ENCODE results near the gene THBS3. TPM values are rescaled to one million over a fixed set of nuclear protein-coding genes. Genes with fewer than 3 reads are reported as not detected.

Gene THBS3
- total RNA-seq, 1 experiment from 2014 or later, result 33.0 TPM

GRCh38 chr1:155210314-155211104, 2.8 kb upstream of the THBS3 start:
- intact Hi-C loops (cut with micrococcal nuclease), result no loop called here
- no TSS peak for BruUV-seq (replicated peaks)
- Mint-ChIP-seq H3K27ac (ENCODE audit: low read depth, unreplicated experiment) (peak overlapping the region; percentile 3), H3K36me3 (ENCODE audit: insufficient read depth, unreplicated experiment) (peaks cover 36% of the 10 kb centered on the region), H3K27me3 (ENCODE audit: insufficient read depth, unreplicated experiment) (no peaks in the 10 kb centered on the region), H3K9me3 (ENCODE audit: unreplicated experiment) (no peaks in the 10 kb centered on the region), H3K4me3 (ENCODE audit: unreplicated experiment) (peak overlapping the region; percentile 76), H3K4me1 (ENCODE audit: insufficient read depth, unreplicated experiment) (peaks cover 28% of the 10 kb centered on the region)
- POLR2A ChIA-PET, result interaction anchor here (0.6 to 9.2 kb wide), 7 partner anchors 14 to 237 kb away, joined by 3 to 131 read pairs (median 4); partner anchors contain the start of genes CKS1B, KRTCAP2 and SCAMP3
- CTCF ChIA-PET, result interaction anchor here (0.6 to 9.1 kb wide), 7 partner anchors 15 to 441 kb away, joined by 3 to 111 read pairs (median 4); partner anchors contain the start of gene KRTCAP2
- TF ChIP-seq CTCF (IDR thresholded peaks at IDR 0.05; ENCODE audit: unreplicated experiment), result no peak
- no peak for DNase-seq (ENCODE audit: unreplicated experiment)

DNA sequence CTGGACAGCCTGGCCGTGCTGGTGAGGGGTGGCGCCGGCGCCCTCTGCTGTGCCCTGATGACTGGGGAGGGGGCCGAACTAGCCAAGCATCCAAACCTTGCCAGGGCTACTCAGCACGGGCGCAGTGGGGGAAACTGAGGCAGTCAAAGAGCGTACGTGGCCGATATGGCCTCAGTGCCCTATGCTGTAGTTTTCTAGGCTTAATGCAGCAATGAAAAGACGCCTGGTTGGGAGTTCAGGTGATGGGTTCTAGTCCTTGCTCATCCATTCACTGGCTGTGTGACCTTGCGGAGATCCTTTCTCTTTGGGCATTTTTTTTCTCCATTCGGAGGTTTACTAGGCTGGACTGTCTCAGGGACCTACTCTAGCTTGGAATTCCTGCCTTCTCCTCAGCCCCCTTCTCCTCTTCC, 1.6 kb upstream of the THBS3 start:
- H3K4me3 Mint-ChIP-seq (ENCODE audit: unreplicated experiment), result peak overlapping the region; percentile 76
- H3K4me1 Mint-ChIP-seq (ENCODE audit: insufficient read depth, unreplicated experiment), result peaks cover 22% of the 10 kb centered on the region
- peak overlapping the region; percentile 91 for H3K27ac Mint-ChIP-seq (ENCODE audit: low read depth, unreplicated experiment)
- intact Hi-C loops (cut with micrococcal nuclease), result loop anchor here (5.0 kb wide), 1 partner anchor 53 kb away; the partner anchor contains the start of gene SCAMP3
- H3K27me3 Mint-ChIP-seq (ENCODE audit: insufficient read depth, unreplicated experiment), result no peaks in the 10 kb centered on the region
- BruUV-seq (replicated peaks), result TSS peak; percentile 82
- no peak for TF ChIP-seq CTCF (IDR thresholded peaks at IDR 0.05; ENCODE audit: unreplicated experiment)
- ChIA-PET CTCF (interaction anchor here (0.5 to 9.1 kb wide), 10 partner anchors 14 to 432 kb away, joined by 3 to 111 read pairs (median 3); partner anchors contain the start of gene KRTCAP2), POLR2A (interaction anchor here (0.6 to 9.2 kb wide), 15 partner anchors 10 to 376 kb away, joined by 3 to 131 read pairs (median 7); partner anchors contain the start of genes CKS1B, CLK2, FLAD1 and KRTCAP2)
- H3K9me3 Mint-ChIP-seq (ENCODE audit: unreplicated experiment), result no peaks in the 10 kb centered on the region
- H3K36me3 Mint-ChIP-seq (ENCODE audit: insufficient read depth, unreplicated experiment), result peaks cover 32% of the 10 kb centered on the region
- DNase-seq (ENCODE audit: unreplicated experiment), result no peak

GRCh38 chr1:155208541-155209311, 1.0 kb upstream of the THBS3 start, which contains the start of gene MTX1:
Gene MTX1, plus strand, starts transcription at chr1:155208695. Its CDS starts 110 bp downstream, at chr1:155208805.
- DNase-seq (ENCODE audit: unreplicated experiment), result peak; percentile 79
- peaks cover 33% of the 10 kb centered on the region for H3K36me3 Mint-ChIP-seq (ENCODE audit: insufficient read depth, unreplicated experiment)
- H3K9me3 Mint-ChIP-seq (ENCODE audit: unreplicated experiment), result no peaks in the 10 kb centered on the region
- BruUV-seq (replicated peaks), result no TSS peak
- H3K4me1 Mint-ChIP-seq (ENCODE audit: insufficient read depth, unreplicated experiment), result peaks cover 22% of the 10 kb centered on the region
- peak within 1 kb of the TSS; percentile 76 for H3K4me3 Mint-ChIP-seq (ENCODE audit: unreplicated experiment)
- H3K27ac Mint-ChIP-seq (ENCODE audit: low read depth, unreplicated experiment), result peak within 1 kb of the TSS; percentile 91
- CTCF ChIA-PET, result interaction anchor here (0.6 to 9.1 kb wide), 13 partner anchors 14 to 682 kb away, joined by 3 to 111 read pairs (median 5); partner anchors contain the start of gene KRTCAP2
- intact Hi-C loops (cut with micrococcal nuclease), result loop anchor here (1.0 to 5.0 kb wide), 2 partner anchors 32 to 54 kb away; partner anchors contain the start of gene SCAMP3
- POLR2A ChIA-PET, result interaction anchor here (0.5 to 9.2 kb wide), 19 partner anchors 10 to 235 kb away, joined by 3 to 131 read pairs (median 4); partner anchors contain the start of genes CKS1B, CLK2, FLAD1 and KRTCAP2
- H3K27me3 Mint-ChIP-seq (ENCODE audit: insufficient read depth, unreplicated experiment), result no peaks in the 10 kb centered on the region
- TF ChIP-seq CTCF (IDR thresholded peaks at IDR 0.05; ENCODE audit: unreplicated experiment), result no peak

All from MCF 10A (cell line).